ENCODE results near the gene MRPL49. TPM values are rescaled to one million over a fixed set of nuclear protein-coding genes. Genes with fewer than 3 reads are reported as not detected.
A peak's percentile ranks its signal among the peaks of the same experiment; 100 is the strongest.

Gene MRPL49
- total and polyA plus RNA-seq, 2 of the 13 experiments (the other 11 are each of a cell fraction or from before 2014, with no cell fraction given), result 39.2 to 53.3 TPM

DNA sequence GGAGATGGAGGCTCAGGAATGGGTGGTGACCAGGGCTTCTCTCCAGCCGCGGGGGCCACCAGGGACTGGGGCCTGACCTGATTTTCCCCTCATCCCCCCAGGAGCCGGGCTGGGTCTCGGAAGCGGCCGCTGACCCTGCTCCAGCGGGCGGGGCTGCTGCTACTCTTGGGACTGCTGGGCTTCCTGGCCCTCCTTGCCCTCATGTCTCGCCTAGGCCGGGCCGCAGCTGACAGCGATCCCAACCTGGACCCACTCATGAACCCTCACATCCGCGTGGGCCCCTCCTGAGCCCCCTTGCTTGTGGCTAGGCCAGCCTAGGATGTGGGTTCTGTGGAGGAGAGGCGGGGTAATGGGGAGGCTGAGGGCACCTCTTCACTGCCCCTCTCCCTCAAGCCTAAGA lies 34.3 kb upstream of the MRPL49 start:
- Histone ChIP-seq H3K4me1 (ENCODE audit: insufficient read depth, low read length) (peaks cover 26% of the 10 kb centered on the region), H3K4me3 (replicated peaks in 1 of 3; ENCODE audit: insufficient read depth in 1 of 3, low read depth in 2 of 3, low read length in 3 of 3) (no peak overlapping the region), H4K20me1 (ENCODE audit: insufficient read depth, low read length) (no peaks in the 10 kb centered on the region), H3K4me2 (ENCODE audit: low read depth, low read length) (no peak overlapping the region), H3K27me3 (ENCODE audit: control insufficient read depth in 1 of 2, insufficient read depth in 2 of 2, low read length in 2 of 2) (no peaks in the 10 kb centered on the region; a peak in 1 of 5 replicates), H3K36me3 (replicated peaks in 1 of 2; ENCODE audit: control insufficient read depth in 1 of 2, insufficient read depth in 2 of 2, low read length in 2 of 2) (peaks cover 13 to 18% of the 10 kb centered on the region in 2 experiments; a peak in 3 of 5 replicates), H3K79me2 (ENCODE audit: insufficient read depth, low read length) (peaks cover 20% of the 10 kb centered on the region), H3K9me3 (ENCODE audit: low read length) (no peaks in the 10 kb centered on the region), H3K9ac (ENCODE audit: insufficient read depth, low read depth, low read length) (no peak overlapping the region), H2AFZ (ENCODE audit: low read length) (no peak overlapping the region), H3K27ac (ENCODE audit: extremely low read length, insufficient read depth, low read length) (no peak overlapping the region)
- CTCF ChIA-PET (ENCODE audit: low intra/inter-chr PET ratio, low total read pairs), result no interaction called here
- intact Hi-C loops (cut with micrococcal nuclease; ENCODE audit: unreplicated experiment), result no loop called here
- ATAC-seq, result no peak
- TF ChIP-seq ELF4 (CRISPR knock-in tag; IDR thresholded peaks at IDR 0.05; ENCODE audit: borderline replicate concordance) (no peak), ZSCAN25 (CRISPR knock-in tag; IDR thresholded peaks at IDR 0.05) (no peak), ZNF557 (CRISPR knock-in tag; IDR thresholded peaks at IDR 0.05) (no peak), TAF1 (CRISPR knock-in tag; IDR thresholded peaks at IDR 0.05) (no peak), IKZF4 (CRISPR knock-in tag; IDR thresholded peaks at IDR 0.05; ENCODE audit: borderline replicate concordance, low read depth, not compliant biosample characterization) (no peak), SOX13 (IDR thresholded peaks at IDR 0.05) (no peak), SOX13 (CRISPR knock-in tag; conservative IDR thresholded peaks at IDR 0.05 in 1 of 2, IDR thresholded peaks at IDR 0.05 in 1 of 2) (no peak), MIER2 (CRISPR knock-in tag; IDR thresholded peaks at IDR 0.05) (no peak), RBFOX2 (IDR thresholded peaks at IDR 0.05; ENCODE audit: low read depth, low read length) (0 out of 2 replicates have a peak, but pooled peaks have one; percentile 27)
- TF ChIP-seq, protein P1, sequence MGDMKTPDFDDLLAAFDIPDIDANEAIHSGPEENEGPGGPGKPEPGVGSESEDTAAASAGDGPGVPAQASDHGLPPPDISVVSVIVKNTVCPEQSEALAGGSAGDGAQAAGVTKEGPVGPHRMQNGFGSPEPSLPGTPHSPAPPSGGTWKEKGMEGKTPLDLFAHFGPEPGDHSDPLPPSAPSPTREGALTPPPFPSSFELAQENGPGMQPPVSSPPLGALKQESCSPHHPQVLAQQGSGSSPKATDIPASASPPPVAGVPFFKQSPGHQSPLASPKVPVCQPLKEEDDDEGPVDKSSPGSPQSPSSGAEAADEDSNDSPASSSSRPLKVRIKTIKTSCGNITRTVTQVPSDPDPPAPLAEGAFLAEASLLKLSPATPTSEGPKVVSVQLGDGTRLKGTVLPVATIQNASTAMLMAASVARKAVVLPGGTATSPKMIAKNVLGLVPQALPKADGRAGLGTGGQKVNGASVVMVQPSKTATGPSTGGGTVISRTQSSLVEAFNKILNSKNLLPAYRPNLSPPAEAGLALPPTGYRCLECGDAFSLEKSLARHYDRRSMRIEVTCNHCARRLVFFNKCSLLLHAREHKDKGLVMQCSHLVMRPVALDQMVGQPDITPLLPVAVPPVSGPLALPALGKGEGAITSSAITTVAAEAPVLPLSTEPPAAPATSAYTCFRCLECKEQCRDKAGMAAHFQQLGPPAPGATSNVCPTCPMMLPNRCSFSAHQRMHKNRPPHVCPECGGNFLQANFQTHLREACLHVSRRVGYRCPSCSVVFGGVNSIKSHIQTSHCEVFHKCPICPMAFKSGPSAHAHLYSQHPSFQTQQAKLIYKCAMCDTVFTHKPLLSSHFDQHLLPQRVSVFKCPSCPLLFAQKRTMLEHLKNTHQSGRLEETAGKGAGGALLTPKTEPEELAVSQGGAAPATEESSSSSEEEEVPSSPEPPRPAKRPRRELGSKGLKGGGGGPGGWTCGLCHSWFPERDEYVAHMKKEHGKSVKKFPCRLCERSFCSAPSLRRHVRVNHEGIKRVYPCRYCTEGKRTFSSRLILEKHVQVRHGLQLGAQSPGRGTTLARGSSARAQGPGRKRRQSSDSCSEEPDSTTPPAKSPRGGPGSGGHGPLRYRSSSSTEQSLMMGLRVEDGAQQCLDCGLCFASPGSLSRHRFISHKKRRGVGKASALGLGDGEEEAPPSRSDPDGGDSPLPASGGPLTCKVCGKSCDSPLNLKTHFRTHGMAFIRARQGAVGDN (CRISPR knock-in tag; IDR thresholded peaks at IDR 0.05), result 0 out of 2 replicates have a peak, but pooled peaks have one; percentile 9
- TF ChIP-seq, protein P2, sequence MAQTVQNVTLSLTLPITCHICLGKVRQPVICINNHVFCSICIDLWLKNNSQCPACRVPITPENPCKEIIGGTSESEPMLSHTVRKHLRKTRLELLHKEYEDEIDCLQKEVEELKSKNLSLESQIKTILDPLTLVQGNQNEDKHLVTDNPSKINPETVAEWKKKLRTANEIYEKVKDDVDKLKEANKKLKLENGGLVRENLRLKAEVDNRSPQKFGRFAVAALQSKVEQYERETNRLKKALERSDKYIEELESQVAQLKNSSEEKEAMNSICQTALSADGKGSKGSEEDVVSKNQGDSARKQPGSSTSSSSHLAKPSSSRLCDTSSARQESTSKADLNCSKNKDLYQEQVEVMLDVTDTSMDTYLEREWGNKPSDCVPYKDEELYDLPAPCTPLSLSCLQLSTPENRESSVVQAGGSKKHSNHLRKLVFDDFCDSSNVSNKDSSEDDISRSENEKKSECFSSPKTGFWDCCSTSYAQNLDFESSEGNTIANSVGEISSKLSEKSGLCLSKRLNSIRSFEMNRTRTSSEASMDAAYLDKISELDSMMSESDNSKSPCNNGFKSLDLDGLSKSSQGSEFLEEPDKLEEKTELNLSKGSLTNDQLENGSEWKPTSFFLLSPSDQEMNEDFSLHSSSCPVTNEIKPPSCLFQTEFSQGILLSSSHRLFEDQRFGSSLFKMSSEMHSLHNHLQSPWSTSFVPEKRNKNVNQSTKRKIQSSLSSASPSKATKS (CRISPR knock-in tag; IDR thresholded peaks at IDR 0.05), result no peak
- 100% methylated on average over 1 of the region's 15 CpGs for WGBS (ENCODE audit: low lambda C conversion rate)
- POLR2A ChIA-PET, result no interaction called here
- in situ Hi-C loops (cut with HindIII; ENCODE audit: extremely low pct_ligation_motif_present, low pct_unique_long_range_greater_than_20kb), result no loop called here
- BruUV-seq (replicated peaks), result no TSS peak
- no peak for FAIRE-seq
- no peak for DNase-seq (ENCODE audit: low spot score)

Measured in HepG2 (cell line).